ENCODE data around the gene UMODL1.

Gene UMODL1

GRCh38 chr21:42143111-42143510 lies 72.0 kb downstream of the UMODL1 start:
- H3K4me1 Mint-ChIP-seq = peaks cover 14% of the 10 kb centered on the region

GRCh38 chr21:42144221-42144620 lies 73.1 kb downstream of the UMODL1 start:
- no peak for TF ChIP-seq CTCF (IDR thresholded peaks at IDR 0.05; ENCODE audit: unreplicated experiment in 3 of 3)
- H3K36me3 Mint-ChIP-seq (ENCODE audit: low read depth) = no peaks in the 10 kb centered on the region
- H3K9me3 Mint-ChIP-seq = no peaks in the 10 kb centered on the region
- no peak overlapping the region for H3K4me3 Mint-ChIP-seq
- no peak overlapping the region for H3K27ac Mint-ChIP-seq
- H3K27me3 Mint-ChIP-seq (ENCODE audit: low read depth) = peaks cover 8% of the 10 kb centered on the region
- H3K4me1 Mint-ChIP-seq = peaks cover 14% of the 10 kb centered on the region

More at GRCh38 chr21:42143111-42143510, 72.0 kb downstream of the UMODL1 start:
- no peak for TF ChIP-seq CTCF (IDR thresholded peaks at IDR 0.05; ENCODE audit: unreplicated experiment in 3 of 3)
- Mint-ChIP-seq H3K27ac (no peak overlapping the region), H3K36me3 (ENCODE audit: low read depth) (no peaks in the 10 kb centered on the region), H3K9me3 (no peaks in the 10 kb centered on the region), H3K4me3 (no peak overlapping the region), H3K27me3 (ENCODE audit: low read depth) (peaks cover 8% of the 10 kb centered on the region)

- Mint-ChIP-seq H3K4me3 (no peak overlapping the region), H3K27ac (peak overlapping the region in 1 of 3 experiments; percentile 20), H3K27me3 (ENCODE audit: low read depth) (peaks cover 12% of the 10 kb centered on the region), H3K36me3 (ENCODE audit: low read depth) (no peaks in the 10 kb centered on the region), H3K9me3 (no peaks in the 10 kb centered on the region), H3K4me1 (peaks cover 14% of the 10 kb centered on the region)
- no peak for TF ChIP-seq CTCF (IDR thresholded peaks at IDR 0.05; ENCODE audit: unreplicated experiment in 3 of 3)
These were observed 73.8 kb downstream of the UMODL1 start for GRCh38 chr21:42144679-42145568.

GRCh38 chr21:42145569-42146272 lies 74.6 kb downstream of the UMODL1 start:
- no peaks in the 10 kb centered on the region for H3K36me3 Mint-ChIP-seq (ENCODE audit: low read depth)
- H3K4me3 Mint-ChIP-seq = no peak overlapping the region
- H3K27ac Mint-ChIP-seq = peak overlapping the region in 1 of 3 experiments; percentile 20
- peaks cover 12% of the 10 kb centered on the region for H3K27me3 Mint-ChIP-seq (ENCODE audit: low read depth)
- TF ChIP-seq CTCF (IDR thresholded peaks at IDR 0.05; ENCODE audit: unreplicated experiment in 3 of 3) = peak; percentile 88 to 89 (median 88)
- H3K4me1 Mint-ChIP-seq = peaks cover 15% of the 10 kb centered on the region
- H3K9me3 Mint-ChIP-seq = no peaks in the 10 kb centered on the region

- no peak overlapping the region for H3K27ac Mint-ChIP-seq
- H3K4me1 Mint-ChIP-seq = peaks cover 18% of the 10 kb centered on the region
- no peaks in the 10 kb centered on the region for H3K9me3 Mint-ChIP-seq
These were observed 75.2 kb downstream of the UMODL1 start for GRCh38 chr21:42146273-42146805.

More at GRCh38 chr21:42146273-42146805, 75.2 kb downstream of the UMODL1 start:
- Mint-ChIP-seq H3K36me3 (ENCODE audit: low read depth) (no peaks in the 10 kb centered on the region), H3K27me3 (ENCODE audit: low read depth) (peaks cover 12% of the 10 kb centered on the region), H3K4me3 (no peak overlapping the region)
- no peak for TF ChIP-seq CTCF (IDR thresholded peaks at IDR 0.05; ENCODE audit: unreplicated experiment in 3 of 3)
